ENCODE data around the gene FNDC3B. TPM values are rescaled to one million over a fixed set of nuclear protein-coding genes. Genes with fewer than 3 reads are reported as not detected.
A peak's percentile ranks its signal among the peaks of the same experiment; 100 is the strongest.

FNDC3B gene
- total and polyA plus RNA-seq, 4 donors: 23.3 to 74.2 (median 32.9) TPM

GRCh38 chr3:172341482-172342059, 302.2 kb downstream of the FNDC3B start:
- Histone ChIP-seq H3K4me1 (ENCODE audit: control insufficient read depth in 4 of 4, insufficient read depth in 4 of 4, low read length in 3 of 4) (no peaks in the 10 kb centered on the region), H3K27ac (ENCODE audit: low read depth in 1 of 2, low read length in 2 of 2) (no peak overlapping the region), H3K4me3 (ENCODE audit: low read depth in 1 of 3, low read length in 3 of 3) (no peak overlapping the region), H3K9ac (ENCODE audit: low read depth in 1 of 2, low read length in 2 of 2) (no peak overlapping the region), H3K9me3 (ENCODE audit: control insufficient read depth in 4 of 4, low read length in 3 of 4) (no peaks in the 10 kb centered on the region), H3K27me3 (ENCODE audit: control insufficient read depth in 4 of 4, insufficient read depth in 4 of 4, low read length in 3 of 4) (no peaks in the 10 kb centered on the region), H3K36me3 (ENCODE audit: control insufficient read depth in 4 of 4, insufficient read depth in 3 of 4, low read depth in 1 of 4, low read length in 3 of 4) (peaks cover 7 to 76% (median 64%) of the 10 kb centered on the region in 4 donors)
- 46% methylated on average over 4 of the region's 4 CpGs for WGBS
- peak; percentile 57 for TF ChIP-seq CTCF (IDR thresholded peaks at IDR 0.05; ENCODE audit: low read depth, low read length, missing input control)
- TF ChIP-seq YY1 (IDR thresholded peaks at IDR 0.05): no peak
- no peak for TF ChIP-seq JUND (IDR thresholded peaks at IDR 0.05)
- TF ChIP-seq RAD21 (IDR thresholded peaks at IDR 0.05): peak; percentile 82 to 87
- no peak for TF ChIP-seq FOXA2 (IDR thresholded peaks at IDR 0.05)
- no peak for DNase-seq (ENCODE audit: low spot score)

- DNase-seq (ENCODE audit: low spot score): no peak
Measured at GRCh38 chr3:172342097-172342659, 302.8 kb downstream of the FNDC3B start.

More at GRCh38 chr3:172342097-172342659, 302.8 kb downstream of the FNDC3B start:
- Histone ChIP-seq H3K27ac (ENCODE audit: low read depth in 1 of 2, low read length in 2 of 2) (no peak overlapping the region), H3K9me3 (ENCODE audit: control insufficient read depth in 4 of 4, low read length in 3 of 4) (no peaks in the 10 kb centered on the region), H3K36me3 (ENCODE audit: control insufficient read depth in 4 of 4, insufficient read depth in 3 of 4, low read depth in 1 of 4, low read length in 3 of 4) (peaks cover 9 to 75% (median 62%) of the 10 kb centered on the region in 4 donors), H3K9ac (ENCODE audit: low read depth in 1 of 2, low read length in 2 of 2) (no peak overlapping the region), H3K4me1 (ENCODE audit: control insufficient read depth in 4 of 4, insufficient read depth in 4 of 4, low read length in 3 of 4) (no peaks in the 10 kb centered on the region), H3K4me3 (ENCODE audit: low read depth in 1 of 3, low read length in 3 of 3) (no peak overlapping the region), H3K27me3 (ENCODE audit: control insufficient read depth in 4 of 4, insufficient read depth in 4 of 4, low read length in 3 of 4) (no peaks in the 10 kb centered on the region)
- 73% methylated on average over 3 of the region's 3 CpGs for WGBS
- TF ChIP-seq GABPA (IDR thresholded peaks at IDR 0.05 in 1 of 2, conservative IDR thresholded peaks at IDR 0.05 in 1 of 2) (no peak), FOXA2 (IDR thresholded peaks at IDR 0.05) (no peak), HNF4G (IDR thresholded peaks at IDR 0.05) (no peak), ATF3 (IDR thresholded peaks at IDR 0.05) (no peak), NR2F2 (IDR thresholded peaks at IDR 0.05) (no peak), FOXA1 (IDR thresholded peaks at IDR 0.05) (no peak), JUND (IDR thresholded peaks at IDR 0.05) (no peak), ZBTB33 (IDR thresholded peaks at IDR 0.05) (no peak), MAX (IDR thresholded peaks at IDR 0.05) (no peak), REST (IDR thresholded peaks at IDR 0.05) (no peak)

All from liver (tissue), 9 donors.